Suprapubic skin (tissue), 4 donors: ENCODE data around the gene UBAC1. TPM values are rescaled to one million over a fixed set of nuclear protein-coding genes. Genes with fewer than 3 reads are reported as not detected.

Experiments
- DNase-seq, 2 donors: peaks; one replicate each; pipeline ENCODE4 v3.0.0-alpha.2; 2019; ENCODE audit warnings: low spot score in 2 of 2
- H3K27ac ChIP-seq: fragments of 200-600 bp; sonication (generic); one replicate; pipeline ENCODE4 v1.5.1; 2019
- H3K27me3 ChIP-seq: fragments of 200-600 bp; sonication (generic); one replicate; pipeline ENCODE4 v1.5.1; 2019
- H3K36me3 ChIP-seq: fragments of 200-600 bp; sonication (generic); one replicate; pipeline ENCODE4 v1.5.1; 2019
- H3K4me1 ChIP-seq: fragments of 200-600 bp; sonication (generic); one replicate; pipeline ENCODE4 v1.5.1; 2019
- H3K4me3 ChIP-seq: fragments of 200-600 bp; sonication (generic); one replicate; pipeline ENCODE4 v1.5.1; 2019; ENCODE audit warnings: mild to moderate bottlenecking
- H3K9me3 ChIP-seq: fragments of 200-600 bp; sonication (generic); one replicate; pipeline ENCODE4 v1.5.1; 2019
- CTCF ChIP-seq, 2 donors: fragments of 200-600 bp in 1 of 2; fragments of 450-650 bp in 1 of 2; sonication (generic) in 1 of 2; IDR thresholded peaks; one replicate each; pipeline ENCODE4 v1.5.1; 2016 to 2019; ENCODE audit warnings: antibody characterized with exemption in 2 of 2, mild to moderate bottlenecking in 1 of 2, moderate library complexity in 1 of 2
- EP300 ChIP-seq: sonication (generic); formaldehyde crosslinking; IDR thresholded peaks from one replicate; pipeline ENCODE4 v1.6.1; 2017; ENCODE audit warnings: antibody characterized with exemption
- POLR2A ChIP-seq, 2 donors: fragments of 450-650 bp; IDR thresholded peaks; one replicate each; pipeline ENCODE4 v1.6.1; 2017; ENCODE audit warnings: antibody characterized with exemption in 2 of 2, mild to moderate bottlenecking in 2 of 2, moderate library complexity in 2 of 2
- POLR2AphosphoS5 ChIP-seq, 3 donors: sonication (generic); formaldehyde crosslinking; IDR thresholded peaks; one replicate each; pipeline ENCODE4 v1.6.1; 2017; ENCODE audit warnings: antibody characterized with exemption in 3 of 3
- WGBS: methylation state at CpG from one replicate; pipeline ENCODE4 v1.1.5; 2018; 5-methylcytosine and 5-hydroxymethylcytosine counted together
- total RNA-seq, 4 donors: library from RNA; depleted of rRNA; stranded (reverse); fragments of >200 nt; gene quantifications; one replicate each; pipeline ENCODE4 v1.1.0, GENCODE V29; 2016

The UBAC1 gene
- total RNA-seq, 4 donors from 2014 or later = 68.2 to 94.5 (median 83.8) TPM

GRCh38 chr9:135886147-135886981, 74.8 kb downstream of the UBAC1 start:
- peaks cover 4% of the 10 kb centered on the region for H3K36me3 ChIP-seq
- H3K4me3 ChIP-seq = no peak overlapping the region
- no peaks in the 10 kb centered on the region for H3K9me3 ChIP-seq
- WGBS = 84% methylated on average over 21 of the region's 21 CpGs
- H3K27ac ChIP-seq = no peak overlapping the region
- H3K4me1 ChIP-seq = peaks cover 64% of the 10 kb centered on the region
- no peak for TF ChIP-seq POLR2A (IDR thresholded peaks at IDR 0.05)
- no peak for TF ChIP-seq EP300
- no peak for TF ChIP-seq POLR2AphosphoS5 (IDR thresholded peaks at IDR 0.05)
- TF ChIP-seq CTCF (IDR thresholded peaks at IDR 0.05) = no peak
- peak in 1 of 2 donors; percentile 57 for DNase-seq
- H3K27me3 ChIP-seq = no peaks in the 10 kb centered on the region

- no peaks in the 10 kb centered on the region for H3K27me3 ChIP-seq
- TF ChIP-seq EP300 (no peak), POLR2AphosphoS5 (IDR thresholded peaks at IDR 0.05) (no peak), POLR2A (IDR thresholded peaks at IDR 0.05) (no peak), CTCF (IDR thresholded peaks at IDR 0.05) (no peak)
- H3K27ac ChIP-seq = no peak overlapping the region
- WGBS = 59% methylated on average over 7 of the region's 7 CpGs
- no peak overlapping the region for H3K4me3 ChIP-seq
- peak in 1 of 2 donors; percentile 57 for DNase-seq
- H3K36me3 ChIP-seq = peaks cover 10% of the 10 kb centered on the region
- H3K4me1 ChIP-seq = peaks cover 53% of the 10 kb centered on the region
- no peaks in the 10 kb centered on the region for H3K9me3 ChIP-seq
Measured at GRCh38 chr9:135885100-135885853, 75.9 kb downstream of the UBAC1 start.

GRCh38 chr9:135884328-135885035, 76.7 kb downstream of the UBAC1 start:
- Histone ChIP-seq H3K27ac (no peak overlapping the region), H3K4me1 (peaks cover 45% of the 10 kb centered on the region), H3K36me3 (peaks cover 12% of the 10 kb centered on the region), H3K4me3 (no peak overlapping the region), H3K27me3 (no peaks in the 10 kb centered on the region), H3K9me3 (no peaks in the 10 kb centered on the region)
- WGBS = 82% methylated on average over 16 of the region's 16 CpGs
- TF ChIP-seq CTCF (IDR thresholded peaks at IDR 0.05) (no peak), POLR2A (IDR thresholded peaks at IDR 0.05) (no peak), POLR2AphosphoS5 (IDR thresholded peaks at IDR 0.05) (no peak), EP300 (no peak)
- DNase-seq = no peak

GRCh38 chr9:135883410-135884089, 77.6 kb downstream of the UBAC1 start:
- WGBS = 89% methylated on average over 14 of the region's 15 CpGs
- TF ChIP-seq POLR2A (IDR thresholded peaks at IDR 0.05) (no peak), EP300 (no peak), CTCF (IDR thresholded peaks at IDR 0.05) (no peak), POLR2AphosphoS5 (IDR thresholded peaks at IDR 0.05) (no peak)
- Histone ChIP-seq H3K36me3 (peaks cover 12% of the 10 kb centered on the region), H3K27ac (no peak overlapping the region), H3K4me3 (no peak overlapping the region), H3K27me3 (no peaks in the 10 kb centered on the region), H3K9me3 (no peaks in the 10 kb centered on the region), H3K4me1 (peaks cover 35% of the 10 kb centered on the region)
- no peak for DNase-seq

Other genes starting within 250 kb of the UBAC1 start
- 10 to 100 TPM; 42.0 to 58.3 (median 54.9) TPM for gene CAMSAP1, start 53.8 kb downstream of the UBAC1 start, total RNA-seq
- 10 to 100 TPM; 12.1 to 14.9 (median 13.7) TPM for gene NACC2, start 133.9 kb upstream of the UBAC1 start, total RNA-seq
- gene TMEM250, start 157.5 kb upstream of the UBAC1 start, total RNA-seq = 10 to 100 TPM; 37.0 to 66.9 (median 57.8) TPM
- under 1 TPM in 2 of 4 donors, not detected in 2; 0.26 TPM for gene LHX3, start 243.8 kb upstream of the UBAC1 start, total RNA-seq